Hepatic stellate cell (primary cell): ENCODE data around the gene SLC10A6.

Experiments
- DNase-seq: peaks from one replicate; pipeline ENCODE4 v3.0.0; 2011; ENCODE audit warnings: low spot score

Gene SLC10A6

GRCh38 chr4:86848136-86848535 lies 1.0 kb downstream of the SLC10A6 start:
- no peak for DNase-seq

DNA sequence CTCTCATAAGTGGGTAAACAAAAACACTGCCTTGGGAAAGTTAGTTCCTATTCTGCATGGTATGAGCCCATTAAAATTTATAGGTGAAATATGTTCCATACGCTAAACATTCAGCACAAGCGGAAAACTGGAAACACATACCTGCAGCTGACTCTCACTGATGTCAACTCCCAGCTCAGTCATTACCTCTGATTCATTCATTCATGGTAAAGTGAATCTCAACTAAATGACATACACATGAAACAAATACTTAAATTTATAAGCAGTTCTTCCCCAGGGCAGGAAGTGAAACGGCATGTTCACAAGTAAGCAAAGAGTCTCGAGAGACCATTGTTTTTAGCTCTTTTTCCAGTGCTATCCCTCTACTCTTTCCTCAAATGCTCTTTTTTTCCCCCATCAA lies 1.6 kb downstream of the SLC10A6 start:
- no peak for DNase-seq

GRCh38 chr4:86846921-86847320 lies 2.3 kb downstream of the SLC10A6 start:
- DNase-seq, result no peak

DNA sequence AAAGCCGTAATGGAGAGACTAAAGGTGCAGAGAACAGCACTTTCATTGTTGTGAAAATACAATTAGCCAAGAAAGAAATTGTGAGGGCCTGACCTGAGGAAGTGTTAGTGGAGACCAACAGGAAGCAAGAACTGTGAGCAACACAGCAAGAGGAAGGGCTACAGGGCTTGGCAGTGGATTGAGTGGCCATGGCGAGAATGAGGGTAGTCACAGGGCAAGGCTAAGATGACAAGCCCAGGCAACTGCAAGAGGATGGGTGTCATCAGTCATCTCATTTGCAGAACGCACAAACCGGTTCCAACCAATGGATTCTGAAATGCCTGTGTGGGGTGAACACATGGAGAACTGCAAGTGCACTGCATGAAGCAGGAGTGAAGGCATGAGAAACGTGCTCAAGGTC lies 3.6 kb downstream of the SLC10A6 start:
- DNase-seq, result no peak

DNA sequence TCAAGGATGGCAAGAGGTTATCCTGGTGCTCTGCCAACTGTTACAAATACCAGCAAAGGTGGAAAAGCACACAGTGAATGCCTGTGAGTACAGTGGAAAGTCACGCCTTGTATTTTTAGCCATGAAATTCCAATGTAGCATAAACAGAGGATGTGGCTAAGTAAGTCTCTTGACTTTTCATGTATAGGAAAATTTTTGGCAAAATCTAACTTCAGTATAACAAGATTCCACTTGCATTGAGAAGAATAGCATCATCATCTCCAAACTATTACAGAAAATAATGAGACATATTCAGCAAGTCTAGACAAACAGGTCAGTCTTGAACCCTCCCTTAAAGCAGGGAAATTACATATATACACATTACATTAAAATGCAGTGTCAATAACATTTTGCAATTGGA lies 7.9 kb downstream of the SLC10A6 start:
- DNase-seq, result no peak

DNA sequence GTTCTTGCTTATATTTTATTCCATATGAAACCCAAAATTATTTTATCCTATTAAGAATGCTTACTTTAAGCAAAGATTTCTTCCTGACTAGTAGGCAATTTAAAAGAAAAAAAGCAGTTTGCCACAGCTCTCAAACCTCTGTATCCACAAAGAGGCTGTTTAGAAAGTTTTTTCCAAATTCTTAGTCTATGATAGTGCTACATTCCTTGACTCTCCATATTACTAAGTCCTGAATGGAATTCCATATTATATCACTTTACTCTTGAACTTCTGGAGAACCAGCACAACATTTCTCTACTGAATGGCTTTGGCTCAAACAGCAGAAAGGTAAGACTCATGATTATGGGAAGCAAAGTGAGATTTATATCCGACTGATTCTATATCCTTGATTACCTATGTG lies 8.3 kb downstream of the SLC10A6 start:
- no peak for DNase-seq

DNA sequence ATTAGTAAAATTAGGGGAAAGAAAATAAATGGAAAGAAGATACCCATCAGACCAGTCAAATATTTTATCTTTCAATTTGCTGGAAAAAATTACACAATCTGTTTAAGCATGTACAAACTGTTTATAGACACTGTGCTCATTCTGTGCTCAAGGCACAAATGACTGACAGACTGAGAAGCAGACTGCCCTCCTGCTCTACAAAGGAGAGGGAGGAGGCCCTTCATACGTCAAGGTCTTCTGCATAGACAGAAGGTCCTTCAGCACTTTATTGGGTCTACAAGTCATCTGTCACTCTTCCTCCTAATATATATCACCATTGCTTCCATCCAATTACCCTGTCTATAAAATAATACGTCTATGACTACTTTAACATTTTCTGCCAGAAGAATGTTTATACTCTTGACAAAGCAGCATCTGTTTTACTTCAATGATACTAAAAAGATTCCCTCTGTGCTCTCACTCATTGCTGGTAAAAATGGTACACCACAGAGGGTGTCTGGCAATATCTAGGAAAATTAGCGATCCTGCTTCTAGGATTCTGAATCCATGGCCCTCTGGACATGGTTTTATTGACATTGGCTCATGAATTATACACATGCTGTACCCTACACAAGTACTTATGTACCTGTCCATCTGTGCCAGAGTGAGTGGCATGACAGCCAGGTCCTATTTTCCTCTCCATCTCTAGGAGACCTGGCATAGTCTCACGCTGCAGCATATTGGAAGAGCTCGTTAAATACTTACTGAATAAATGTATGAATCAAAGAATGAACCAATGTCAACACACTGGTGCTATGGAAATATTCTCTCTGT lies 11.3 kb downstream of the SLC10A6 start:
- no peak for DNase-seq

GRCh38 chr4:86835677-86836076 lies 13.5 kb downstream of the SLC10A6 start:
- no peak for DNase-seq

- no peak for DNase-seq
Measured at GRCh38 chr4:86834901-86835300, 14.3 kb downstream of the SLC10A6 start.

DNA sequence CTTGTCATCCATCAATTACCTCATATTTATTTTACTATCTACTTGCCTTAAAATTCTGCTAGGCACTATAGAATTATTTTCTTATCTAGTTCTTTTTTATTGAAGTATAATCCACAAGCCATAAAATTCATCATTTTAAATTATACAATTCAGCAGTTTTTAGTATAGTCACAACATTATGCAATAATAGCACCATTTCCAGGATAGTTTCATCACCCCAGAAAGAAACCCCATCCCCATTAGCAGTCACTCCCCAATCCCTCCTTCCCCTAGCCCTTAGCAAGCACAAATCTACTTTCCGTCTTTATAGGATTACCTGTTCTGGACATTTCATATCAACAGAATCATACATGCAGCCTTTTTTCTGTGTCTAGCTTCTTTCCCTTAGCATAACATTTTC lies 15.6 kb downstream of the SLC10A6 start:
- DNase-seq, result no peak

- DNase-seq, result peak; percentile 35
Measured at GRCh38 chr4:86831262-86832130, 17.7 kb downstream of the SLC10A6 start.

DNA sequence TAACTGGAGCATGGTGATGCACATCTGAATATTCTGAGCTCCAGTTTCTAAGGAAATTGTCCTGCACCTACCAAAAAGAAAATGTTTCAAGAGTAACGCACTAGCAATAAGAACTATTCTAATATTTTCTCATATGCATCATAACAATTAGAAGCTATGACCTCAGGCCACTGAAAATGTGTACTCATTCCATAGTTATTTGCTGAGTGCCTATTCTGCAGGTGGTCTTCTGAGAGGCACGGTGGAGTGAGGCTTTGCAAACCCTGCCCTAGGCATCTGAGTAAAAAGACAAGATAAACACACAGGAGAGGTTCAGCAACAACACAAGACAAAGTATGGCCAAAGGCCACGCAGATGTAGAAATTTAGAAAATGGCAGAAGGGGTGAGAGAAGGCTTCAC lies 23.7 kb downstream of the SLC10A6 start:
- no peak for DNase-seq

GRCh38 chr4:86822136-86822535 lies 27.0 kb downstream of the SLC10A6 start:
- no peak for DNase-seq

GRCh38 chr4:86821151-86821550 lies 28.0 kb downstream of the SLC10A6 start:
- no peak for DNase-seq

GRCh38 chr4:86819561-86819960 lies 29.6 kb downstream of the SLC10A6 start:
- no peak for DNase-seq

- no peak for DNase-seq
Measured at GRCh38 chr4:86818841-86819240, 30.3 kb downstream of the SLC10A6 start.

DNA sequence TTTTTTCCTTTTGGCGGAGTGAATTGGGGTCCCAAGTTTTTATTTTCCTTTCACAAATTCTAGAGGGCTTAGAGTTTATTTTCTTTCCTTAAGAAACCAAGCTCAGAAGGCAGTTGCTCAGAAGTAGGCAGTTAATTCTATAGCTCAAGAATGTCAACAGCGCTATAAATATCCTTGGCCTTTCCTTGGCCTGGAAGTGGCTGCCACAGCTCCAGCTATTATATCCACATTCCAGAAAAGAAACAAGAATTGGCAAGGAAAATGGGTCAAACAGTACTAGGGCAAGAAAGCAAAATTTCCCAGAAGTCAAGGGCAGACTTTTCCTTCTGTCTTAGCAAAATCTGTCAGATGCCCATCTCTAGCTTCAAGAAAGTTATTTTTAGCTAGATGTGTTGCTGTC lies 31.0 kb downstream of the SLC10A6 start:
- DNase-seq, result peak; percentile 7

GRCh38 chr4:86816501-86817273 lies 32.5 kb downstream of the SLC10A6 start:
- no peak for DNase-seq

DNA sequence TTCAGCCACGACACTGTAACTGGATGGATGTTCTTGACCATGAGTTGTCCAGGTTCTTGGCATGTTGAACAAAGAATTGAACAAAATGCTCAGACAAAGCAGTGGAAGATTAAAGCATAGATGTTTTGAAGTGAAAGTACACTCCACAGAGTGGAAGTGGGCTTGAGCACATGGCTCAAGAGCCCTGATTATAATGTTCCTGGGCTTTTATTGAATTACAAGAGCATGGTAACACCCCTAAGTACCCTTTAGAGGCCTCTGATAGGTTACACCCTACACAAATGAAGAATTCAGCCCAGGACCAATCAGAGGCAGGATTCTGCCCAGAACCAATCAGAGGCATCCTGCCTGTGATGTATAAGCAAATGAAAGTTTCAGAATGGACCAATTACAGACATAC lies 33.5 kb downstream of the SLC10A6 start:
- no peak for DNase-seq

- DNase-seq, result no peak
Measured at GRCh38 chr4:86810847-86811246, 38.3 kb downstream of the SLC10A6 start.

GRCh38 chr4:86809809-86810208 lies 39.4 kb downstream of the SLC10A6 start:
- DNase-seq, result no peak

- no peak for DNase-seq
Measured at GRCh38 chr4:86791126-86791525, 58.1 kb downstream of the SLC10A6 start.

GRCh38 chr4:86788826-86789225 lies 60.4 kb downstream of the SLC10A6 start:
- DNase-seq, result no peak
